Mesendoderm (in vitro differentiated cells): Measurements from ENCODE around the gene C18orf32. TPM values are rescaled to one million over a fixed set of nuclear protein-coding genes. Genes with fewer than 3 reads are reported as not detected.

ENCODE experiments used
- DNase-seq: peaks from one replicate; pipeline ENCODE4 v3.0.0; 2013
- H2AK5ac ChIP-seq: 2 replicates; pipeline ENCODE4 v1.6.1; 2013; ENCODE audit warnings: low read length, inconsistent platforms
- H2BK120ac ChIP-seq: 2 replicates; pipeline ENCODE4 v1.6.1; 2013; ENCODE audit warnings: low read depth, mild to moderate bottlenecking, low read length, moderate library complexity, mixed read lengths
- H2BK15ac ChIP-seq: replicated peaks from 2 replicates; pipeline ENCODE4 v1.6.1; 2013; ENCODE audit warnings: low read depth, mild to moderate bottlenecking, moderate library complexity
- H2BK5ac ChIP-seq: 2 replicates; pipeline ENCODE4 v1.6.1; 2013; ENCODE audit warnings: low read length, inconsistent platforms
- H3K18ac ChIP-seq: 2 replicates; pipeline ENCODE4 v1.6.1; 2013; ENCODE audit warnings: mild to moderate bottlenecking, low read length, mixed read lengths
- H3K23ac ChIP-seq: one replicate; pipeline ENCODE4 v1.6.1; 2013; ENCODE audit warnings: low read length
- H3K27ac ChIP-seq: 2 replicates; pipeline ENCODE4 v1.5.1; 2013; ENCODE audit warnings: low read depth, mild to moderate bottlenecking, inconsistent platforms, low read length, moderate library complexity
- H3K27me3 ChIP-seq: 2 replicates; pipeline ENCODE4 v1.6.1; 2013; ENCODE audit warnings: low read length, control low read depth, mild to moderate bottlenecking, inconsistent platforms; ENCODE audit not compliant: insufficient read depth, poor library complexity
- H3K36me3 ChIP-seq: 2 replicates; pipeline ENCODE4 v1.6.1; 2013; ENCODE audit warnings: low read length, inconsistent platforms; ENCODE audit not compliant: control insufficient read depth, insufficient read depth
- H3K4ac ChIP-seq: one replicate; pipeline ENCODE4 v1.6.1; 2013; ENCODE audit warnings: low read depth, mild to moderate bottlenecking, low read length, moderate library complexity
- H3K4me1 ChIP-seq: 2 replicates; pipeline ENCODE4 v1.6.1; 2013; ENCODE audit warnings: low read depth, low read length, inconsistent platforms; ENCODE audit not compliant: control insufficient read depth
- H3K4me2 ChIP-seq: 2 replicates; pipeline ENCODE4 v1.6.1; 2013; ENCODE audit warnings: low read length
- H3K4me3 ChIP-seq: 2 replicates; pipeline ENCODE4 v1.5.1; 2013; ENCODE audit warnings: mild to moderate bottlenecking, low read length
- H3K56ac ChIP-seq: one replicate; pipeline ENCODE4 v1.6.1; 2013; ENCODE audit warnings: low read length
- H3K79me1 ChIP-seq: 2 replicates; pipeline ENCODE4 v1.6.1; 2013; ENCODE audit warnings: low read length, inconsistent platforms
- H3K79me2 ChIP-seq: 2 replicates; pipeline ENCODE4 v1.6.1; 2013; ENCODE audit warnings: mild to moderate bottlenecking, low read length; ENCODE audit not compliant: control insufficient read depth, insufficient read depth
- H3K9ac ChIP-seq: 2 replicates; pipeline ENCODE4 v1.6.1; 2013; ENCODE audit warnings: low read length, inconsistent platforms
- H4K5ac ChIP-seq: one replicate; pipeline ENCODE4 v1.6.1; 2013; ENCODE audit warnings: low read length
- H4K8ac ChIP-seq: one replicate; pipeline ENCODE4 v1.6.1; 2013; ENCODE audit warnings: low read depth, mild to moderate bottlenecking, control low read depth, low read length, moderate library complexity
- WGBS: extraction: QIAGEN DNeasy Blood & Tissue Kit; methylation state at CpG from one replicate; pipeline ENCODE4 v1.1.7; 2013; ENCODE audit warnings: low lambda C conversion rate, missing lambda C conversion rate; ENCODE audit not compliant: insufficient coverage; ENCODE audit errors: extremely low coverage; 5-methylcytosine and 5-hydroxymethylcytosine counted together
- small RNA-seq: library from polyadenylated mRNA; stranded (forward); fragments of <200 nt; extraction: miRNeasy Mini kit (QIAGEN cat#:217004); gene quantifications from one replicate; pipeline ENCODE3, GENCODE V24; 2013; ENCODE audit not compliant: insufficient read depth

Gene C18orf32

DNA sequence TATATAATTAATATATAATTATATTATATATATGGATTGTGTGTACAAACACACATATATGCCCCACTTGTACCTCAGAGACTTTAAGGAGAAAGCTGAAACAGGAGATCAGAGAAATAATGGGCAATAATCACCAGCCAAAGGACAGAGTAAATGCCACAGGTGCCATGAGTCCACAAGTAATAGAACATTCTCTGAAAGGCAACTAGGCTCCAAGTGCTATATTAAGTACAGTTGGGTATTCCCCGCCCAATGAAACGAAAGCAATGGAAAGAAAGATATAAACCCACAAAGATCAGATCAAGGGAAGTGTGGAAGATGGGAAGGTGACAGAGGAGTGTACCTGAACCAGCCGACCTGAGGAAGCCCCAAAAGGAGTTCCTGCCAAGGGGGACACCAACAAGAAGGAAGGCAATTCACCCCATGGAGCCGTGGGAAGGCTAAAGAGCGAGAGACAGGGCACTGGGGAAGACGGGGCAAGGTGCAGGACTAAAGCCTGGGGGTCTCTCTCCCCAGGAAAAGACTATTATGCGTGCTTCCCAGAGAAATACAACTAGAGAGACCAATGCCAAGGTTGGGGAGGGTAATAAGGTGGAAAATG is 45.6 kb downstream of the C18orf32 start:
- Histone ChIP-seq H2BK5ac (no peak overlapping the region), H3K56ac (no peak overlapping the region), H3K27me3 (no peaks in the 10 kb centered on the region), H4K5ac (no peak overlapping the region), H3K23ac (no peak overlapping the region), H3K4me2 (no peak overlapping the region), H2BK120ac (no peak overlapping the region), H3K4ac (no peak overlapping the region), H3K4me3 (no peak overlapping the region), H3K79me1 (no peaks in the 10 kb centered on the region), H3K36me3 (no peaks in the 10 kb centered on the region), H3K18ac (no peak overlapping the region), H3K79me2 (no peaks in the 10 kb centered on the region), H4K8ac (no peak overlapping the region), H2BK15ac (no peak overlapping the region), H3K27ac (no peak overlapping the region), H3K9ac (no peak overlapping the region), H3K4me1 (no peaks in the 10 kb centered on the region), H2AK5ac (no peak overlapping the region)
- no CpG with 5 or more reads among the region's 7 CpGs for WGBS
- no peak for DNase-seq

GRCh38 chr18:49435170-49435569 is 51.9 kb downstream of the C18orf32 start:
- no peak overlapping the region for H3K9ac ChIP-seq
- no peak for DNase-seq
- H3K4me1 ChIP-seq: no peaks in the 10 kb centered on the region
- no peak overlapping the region for H3K18ac ChIP-seq
- H3K79me1 ChIP-seq: peaks cover 2% of the 10 kb centered on the region
- H3K4me3 ChIP-seq: no peak overlapping the region
- H3K27me3 ChIP-seq: no peaks in the 10 kb centered on the region
- H3K27ac ChIP-seq: no peak overlapping the region
- H2BK5ac ChIP-seq: no peak overlapping the region
- H4K5ac ChIP-seq: no peak overlapping the region
- no peak overlapping the region for H2BK120ac ChIP-seq
- H3K36me3 ChIP-seq: no peaks in the 10 kb centered on the region
- no peak overlapping the region for H3K4me2 ChIP-seq
- H2AK5ac ChIP-seq: no peak overlapping the region
- H3K79me2 ChIP-seq: no peaks in the 10 kb centered on the region
- no peak overlapping the region for H3K56ac ChIP-seq
- H3K23ac ChIP-seq: no peak overlapping the region
- WGBS: no CpG with 5 or more reads among the region's 1 CpG
- H3K4ac ChIP-seq: no peak overlapping the region
- H2BK15ac ChIP-seq: no peak overlapping the region
- no peak overlapping the region for H4K8ac ChIP-seq

GRCh38 chr18:49432602-49433001 is 54.4 kb downstream of the C18orf32 start:
- H3K18ac ChIP-seq: no peak overlapping the region
- WGBS: no CpG with 5 or more reads among the region's 2 CpGs
- no peak overlapping the region for H2BK15ac ChIP-seq
- H4K5ac ChIP-seq: no peak overlapping the region
- H3K79me2 ChIP-seq: no peaks in the 10 kb centered on the region
- no peak overlapping the region for H3K4me2 ChIP-seq
- H3K79me1 ChIP-seq: peaks cover 2% of the 10 kb centered on the region
- H4K8ac ChIP-seq: no peak overlapping the region
- H3K4me3 ChIP-seq: no peak overlapping the region
- H3K9ac ChIP-seq: no peak overlapping the region
- no peaks in the 10 kb centered on the region for H3K27me3 ChIP-seq
- no peak overlapping the region for H3K4ac ChIP-seq
- no peak overlapping the region for H3K23ac ChIP-seq
- no peaks in the 10 kb centered on the region for H3K4me1 ChIP-seq
- H3K36me3 ChIP-seq: no peaks in the 10 kb centered on the region
- H2BK5ac ChIP-seq: no peak overlapping the region
- no peak overlapping the region for H2BK120ac ChIP-seq
- H3K56ac ChIP-seq: no peak overlapping the region
- H2AK5ac ChIP-seq: no peak overlapping the region
- no peak overlapping the region for H3K27ac ChIP-seq
- DNase-seq: no peak

GRCh38 chr18:49431165-49431962 is 55.7 kb downstream of the C18orf32 start:
- Histone ChIP-seq H4K5ac (no peak overlapping the region), H2AK5ac (no peak overlapping the region), H2BK5ac (no peak overlapping the region), H3K9ac (no peak overlapping the region), H3K18ac (no peak overlapping the region), H3K23ac (no peak overlapping the region), H3K4ac (no peak overlapping the region), H4K8ac (no peak overlapping the region), H3K36me3 (no peaks in the 10 kb centered on the region), H3K56ac (no peak overlapping the region), H2BK120ac (no peak overlapping the region), H3K4me2 (no peak overlapping the region), H3K79me2 (no peaks in the 10 kb centered on the region), H3K27ac (no peak overlapping the region), H3K4me1 (no peaks in the 10 kb centered on the region), H3K4me3 (no peak overlapping the region), H3K27me3 (no peaks in the 10 kb centered on the region), H2BK15ac (no peak overlapping the region), H3K79me1 (peaks cover 2% of the 10 kb centered on the region)
- DNase-seq: peak; percentile 80
- no CpG with 5 or more reads among the region's 6 CpGs for WGBS

Small RNAs within 50 kb of the gene (small RNA-seq; reads per million reads assigned to genes)
- gene SNORD58A (not detected), gene SNORD58C (not detected)
